ENCODE measurements around the gene CD180. TPM values are rescaled to one million over a fixed set of nuclear protein-coding genes. Genes with fewer than 3 reads are reported as not detected.

The CD180 gene
- total RNA-seq, 1 donor from 2014 or later = not detected

DNA sequence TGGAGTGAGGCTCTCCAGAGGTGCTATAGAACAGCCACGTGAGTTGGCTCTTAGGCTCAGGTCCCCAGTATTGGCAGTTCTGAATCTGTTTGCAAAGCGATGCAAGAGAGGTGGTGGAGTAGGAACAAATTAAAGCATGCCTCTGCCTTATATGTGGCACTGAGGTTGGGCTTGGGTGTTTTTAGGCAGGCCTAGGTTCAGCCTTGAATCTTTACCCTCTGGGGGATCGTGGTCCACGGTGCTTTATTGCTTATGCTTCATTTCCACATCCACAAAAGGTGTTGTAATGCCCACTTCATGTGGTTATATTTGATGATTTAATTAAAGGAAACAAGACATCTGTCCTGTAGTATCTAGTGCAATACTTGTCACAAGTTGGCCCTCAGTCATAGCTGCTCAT, 56.2 kb downstream of the CD180 start:
- no peaks in the 10 kb centered on the region for H3K4me1 Mint-ChIP-seq (ENCODE audit: low read depth)
- no peaks in the 10 kb centered on the region for H3K27me3 Mint-ChIP-seq (ENCODE audit: low read depth)
- no peak overlapping the region for H3K4me3 Mint-ChIP-seq (ENCODE audit: unreplicated experiment)
- H3K36me3 Mint-ChIP-seq (ENCODE audit: low read depth) = peaks cover 21% of the 10 kb centered on the region
- TF ChIP-seq, protein P1, sequence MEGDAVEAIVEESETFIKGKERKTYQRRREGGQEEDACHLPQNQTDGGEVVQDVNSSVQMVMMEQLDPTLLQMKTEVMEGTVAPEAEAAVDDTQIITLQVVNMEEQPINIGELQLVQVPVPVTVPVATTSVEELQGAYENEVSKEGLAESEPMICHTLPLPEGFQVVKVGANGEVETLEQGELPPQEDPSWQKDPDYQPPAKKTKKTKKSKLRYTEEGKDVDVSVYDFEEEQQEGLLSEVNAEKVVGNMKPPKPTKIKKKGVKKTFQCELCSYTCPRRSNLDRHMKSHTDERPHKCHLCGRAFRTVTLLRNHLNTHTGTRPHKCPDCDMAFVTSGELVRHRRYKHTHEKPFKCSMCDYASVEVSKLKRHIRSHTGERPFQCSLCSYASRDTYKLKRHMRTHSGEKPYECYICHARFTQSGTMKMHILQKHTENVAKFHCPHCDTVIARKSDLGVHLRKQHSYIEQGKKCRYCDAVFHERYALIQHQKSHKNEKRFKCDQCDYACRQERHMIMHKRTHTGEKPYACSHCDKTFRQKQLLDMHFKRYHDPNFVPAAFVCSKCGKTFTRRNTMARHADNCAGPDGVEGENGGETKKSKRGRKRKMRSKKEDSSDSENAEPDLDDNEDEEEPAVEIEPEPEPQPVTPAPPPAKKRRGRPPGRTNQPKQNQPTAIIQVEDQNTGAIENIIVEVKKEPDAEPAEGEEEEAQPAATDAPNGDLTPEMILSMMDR (IDR thresholded peaks at IDR 0.05) = no peak
- H3K27ac Mint-ChIP-seq (ENCODE audit: unreplicated experiment) = no peak overlapping the region
- no peaks in the 10 kb centered on the region for H3K9me3 Mint-ChIP-seq (ENCODE audit: low read depth)
- DNase-seq (ENCODE audit: low spot score) = no peak

DNA sequence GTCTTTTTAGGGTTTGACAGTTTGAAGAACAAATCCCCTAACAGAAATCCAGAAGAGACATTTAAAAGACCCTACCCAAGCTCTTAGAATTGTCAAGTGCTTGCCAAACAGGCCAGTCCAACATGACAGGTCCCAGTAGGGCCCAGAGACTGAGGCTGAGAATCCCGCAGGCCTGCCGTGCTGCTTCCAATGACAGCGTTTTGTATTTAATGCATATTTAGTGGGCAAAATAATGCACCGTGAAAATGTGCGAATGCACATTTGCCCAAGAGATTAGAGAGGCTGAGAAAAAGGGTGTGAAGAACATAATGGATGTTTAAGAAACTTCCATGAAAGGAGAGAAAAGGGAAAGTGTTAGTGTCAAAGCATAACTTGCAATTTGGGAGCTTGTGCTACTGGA, 57.6 kb downstream of the CD180 start:
- Mint-ChIP-seq H3K9me3 (ENCODE audit: low read depth) (no peaks in the 10 kb centered on the region), H3K4me1 (ENCODE audit: low read depth) (no peaks in the 10 kb centered on the region), H3K36me3 (ENCODE audit: low read depth) (peaks cover 19% of the 10 kb centered on the region), H3K4me3 (ENCODE audit: unreplicated experiment) (no peak overlapping the region), H3K27ac (ENCODE audit: unreplicated experiment) (no peak overlapping the region), H3K27me3 (ENCODE audit: low read depth) (no peaks in the 10 kb centered on the region)
- TF ChIP-seq, protein P1 (IDR thresholded peaks at IDR 0.05) = no peak
- no peak for DNase-seq (ENCODE audit: low spot score)

DNA sequence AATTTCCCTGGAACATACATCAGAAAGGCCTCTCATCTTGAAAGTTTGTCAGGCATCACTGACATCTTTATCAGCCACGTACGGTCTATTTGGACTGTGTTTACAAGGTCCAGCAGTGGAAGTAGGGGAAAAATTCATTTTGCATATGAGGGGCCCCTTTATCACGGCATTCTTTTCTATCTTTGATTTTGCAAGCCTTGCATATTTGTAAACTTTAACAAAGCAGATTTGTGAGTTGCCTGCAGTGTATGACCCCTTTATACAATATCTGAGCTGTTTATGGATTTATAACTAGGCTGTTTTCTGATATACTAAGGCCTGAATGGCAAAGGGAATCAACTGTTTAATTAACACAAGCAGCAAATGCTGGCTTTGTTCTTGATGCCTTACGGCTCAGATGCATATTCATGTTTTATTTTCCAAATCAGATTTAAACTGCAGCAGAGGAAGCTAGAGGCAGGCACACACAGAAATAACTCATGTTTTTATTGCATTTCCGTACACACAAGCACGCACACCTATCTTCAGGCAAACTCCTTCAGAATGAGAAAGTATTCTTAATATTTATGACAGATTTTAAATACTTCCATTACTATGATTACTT, 61.1 kb downstream of the CD180 start:
- Mint-ChIP-seq H3K36me3 (ENCODE audit: low read depth) (peaks cover 5% of the 10 kb centered on the region), H3K27me3 (ENCODE audit: low read depth) (no peaks in the 10 kb centered on the region), H3K4me3 (ENCODE audit: unreplicated experiment) (no peak overlapping the region), H3K27ac (ENCODE audit: unreplicated experiment) (no peak overlapping the region), H3K9me3 (ENCODE audit: low read depth) (no peaks in the 10 kb centered on the region), H3K4me1 (ENCODE audit: low read depth) (no peaks in the 10 kb centered on the region)
- TF ChIP-seq, protein P1 (IDR thresholded peaks at IDR 0.05) = no peak
- DNase-seq (ENCODE audit: low spot score) = no peak

DNA sequence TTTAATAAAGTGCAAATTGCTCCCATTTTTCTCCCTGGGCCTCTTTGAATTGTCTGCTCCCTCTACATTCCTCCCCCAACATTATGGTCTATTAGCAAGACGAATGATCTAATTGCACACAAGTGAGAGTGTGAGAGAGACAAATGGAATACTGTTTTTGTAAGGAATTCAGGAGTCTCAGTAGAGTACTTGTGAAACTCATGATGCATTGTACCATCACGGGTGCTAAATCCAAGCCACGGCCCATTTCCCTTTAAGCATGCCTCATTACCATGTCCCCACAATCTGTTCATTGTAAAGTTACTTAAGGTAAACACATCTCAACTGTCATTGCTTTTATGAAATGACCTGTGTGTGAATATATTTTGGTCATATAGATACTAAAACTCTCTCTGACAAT, 62.8 kb downstream of the CD180 start:
- no peak for DNase-seq (ENCODE audit: low spot score)
- Mint-ChIP-seq H3K4me1 (ENCODE audit: low read depth) (no peaks in the 10 kb centered on the region), H3K9me3 (ENCODE audit: low read depth) (no peaks in the 10 kb centered on the region), H3K27me3 (ENCODE audit: low read depth) (no peaks in the 10 kb centered on the region), H3K36me3 (ENCODE audit: low read depth) (peaks cover 5% of the 10 kb centered on the region), H3K27ac (ENCODE audit: unreplicated experiment) (no peak overlapping the region), H3K4me3 (ENCODE audit: unreplicated experiment) (no peak overlapping the region)
- TF ChIP-seq, protein P1 (IDR thresholded peaks at IDR 0.05) = no peak

DNA sequence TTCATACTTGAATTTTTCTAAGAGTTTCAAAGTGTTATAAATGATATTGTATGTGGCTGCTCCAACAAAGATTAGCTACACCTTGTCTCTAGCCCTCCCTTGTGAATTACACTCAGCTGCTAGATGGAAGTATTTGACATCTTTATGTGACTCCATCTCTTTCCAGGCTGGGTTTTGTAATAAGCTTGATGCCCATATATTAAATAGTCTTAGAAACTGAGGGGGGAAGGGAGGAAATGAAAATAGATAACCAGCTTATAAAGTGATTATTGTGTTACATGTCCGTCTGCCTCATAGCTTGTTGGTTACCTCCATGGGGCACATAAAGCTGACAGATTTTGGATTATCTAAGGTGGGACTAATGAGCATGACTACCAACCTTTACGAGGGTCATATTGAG, 63.4 kb downstream of the CD180 start:
- H3K4me1 Mint-ChIP-seq (ENCODE audit: low read depth) = no peaks in the 10 kb centered on the region
- no peak overlapping the region for H3K4me3 Mint-ChIP-seq (ENCODE audit: unreplicated experiment)
- peaks cover 5% of the 10 kb centered on the region for H3K36me3 Mint-ChIP-seq (ENCODE audit: low read depth)
- H3K27me3 Mint-ChIP-seq (ENCODE audit: low read depth) = no peaks in the 10 kb centered on the region
- H3K9me3 Mint-ChIP-seq (ENCODE audit: low read depth) = no peaks in the 10 kb centered on the region
- H3K27ac Mint-ChIP-seq (ENCODE audit: unreplicated experiment) = no peak overlapping the region
- TF ChIP-seq, protein P1 (IDR thresholded peaks at IDR 0.05) = no peak
- DNase-seq (ENCODE audit: low spot score) = no peak
